HG02759 (cell line): ENCODE data around the gene SLAMF9.

Source experiments
- ATAC-seq: cut with Tn5 transposase; IDR thresholded peaks from one replicate; pipeline ENCODE4 v1.9.1; 2021; ENCODE audit warnings: mild to moderate bottlenecking, moderate library complexity; ENCODE audit not compliant: unreplicated experiment

SLAMF9 gene

GRCh38 chr1:159946242-159947187 is 7.5 kb downstream of the SLAMF9 start:
- no peak for ATAC-seq

- peak; percentile 81 for ATAC-seq
These were observed 8.4 kb downstream of the SLAMF9 start, which contains the start of gene IGSF9 for GRCh38 chr1:159945483-159946241. IGSF9 (minus strand) TSS chr1:159945613; CDS start chr1:159943454, 2,159 bp downstream.

- no peak for ATAC-seq
These were observed 9.2 kb downstream of the SLAMF9 start for GRCh38 chr1:159944623-159945455.

- no peak for ATAC-seq
These were observed 10.0 kb downstream of the SLAMF9 start for GRCh38 chr1:159943908-159944622.

- no peak for ATAC-seq
These were observed 10.8 kb downstream of the SLAMF9 start for GRCh38 chr1:159943278-159943640.

GRCh38 chr1:159942632-159943277 is 11.3 kb downstream of the SLAMF9 start:
- ATAC-seq: no peak

- ATAC-seq: no peak
These were observed 12.2 kb downstream of the SLAMF9 start for GRCh38 chr1:159941591-159942560.

- no peak for ATAC-seq
These were observed 12.9 kb downstream of the SLAMF9 start for GRCh38 chr1:159941141-159941540.

GRCh38 chr1:159940006-159940620 is 13.9 kb downstream of the SLAMF9 start:
- no peak for ATAC-seq

- ATAC-seq: no peak
These were observed 14.4 kb downstream of the SLAMF9 start for GRCh38 chr1:159939678-159940002.

- no peak for ATAC-seq
These were observed 14.9 kb downstream of the SLAMF9 start for GRCh38 chr1:159938905-159939677.

- no peak for ATAC-seq
These were observed 15.7 kb downstream of the SLAMF9 start for GRCh38 chr1:159938211-159938852.

- ATAC-seq: no peak
These were observed 16.8 kb downstream of the SLAMF9 start for GRCh38 chr1:159937054-159937750.

GRCh38 chr1:159936273-159936904 is 17.6 kb downstream of the SLAMF9 start:
- ATAC-seq: no peak

GRCh38 chr1:159935719-159936272 is 18.2 kb downstream of the SLAMF9 start:
- no peak for ATAC-seq

GRCh38 chr1:159935305-159935704 is 18.7 kb downstream of the SLAMF9 start:
- ATAC-seq: no peak
